ENCODE results near the gene ADK. TPM values are rescaled to one million over a fixed set of nuclear protein-coding genes. Genes with fewer than 3 reads are reported as not detected.

Gene ADK
- total RNA-seq, 1 donor from 2014 or later: 47.0 TPM

GRCh38 chr10:74388801-74389200, 237.8 kb downstream of the ADK start:
- Mint-ChIP-seq H3K4me3 (ENCODE audit: unreplicated experiment) (no peak overlapping the region), H3K36me3 (ENCODE audit: unreplicated experiment) (peaks cover 4% of the 10 kb centered on the region), H3K27me3 (ENCODE audit: unreplicated experiment) (no peaks in the 10 kb centered on the region), H3K9me3 (ENCODE audit: unreplicated experiment) (no peaks in the 10 kb centered on the region), H3K27ac (ENCODE audit: unreplicated experiment) (no peak overlapping the region), H3K4me1 (ENCODE audit: unreplicated experiment) (peaks cover 3% of the 10 kb centered on the region)
- DNase-seq (ENCODE audit: extremely low spot score, unreplicated experiment): no peak
- no peak for TF ChIP-seq CTCF (IDR thresholded peaks at IDR 0.05)

- no peaks in the 10 kb centered on the region for H3K9me3 Mint-ChIP-seq (ENCODE audit: unreplicated experiment)
- H3K27ac Mint-ChIP-seq (ENCODE audit: unreplicated experiment): no peak overlapping the region
- H3K4me1 Mint-ChIP-seq (ENCODE audit: unreplicated experiment): no peaks in the 10 kb centered on the region
- TF ChIP-seq CTCF (IDR thresholded peaks at IDR 0.05): no peak
- H3K4me3 Mint-ChIP-seq (ENCODE audit: unreplicated experiment): no peak overlapping the region
- H3K36me3 Mint-ChIP-seq (ENCODE audit: unreplicated experiment): peaks cover 13% of the 10 kb centered on the region
- DNase-seq (ENCODE audit: extremely low spot score, unreplicated experiment): no peak
- no peaks in the 10 kb centered on the region for H3K27me3 Mint-ChIP-seq (ENCODE audit: unreplicated experiment)
Measured at GRCh38 chr10:74391786-74392185, 240.8 kb downstream of the ADK start.

GRCh38 chr10:74394416-74394969, 243.5 kb downstream of the ADK start:
- no peak for DNase-seq (ENCODE audit: extremely low spot score, unreplicated experiment)
- Mint-ChIP-seq H3K27me3 (ENCODE audit: unreplicated experiment) (no peaks in the 10 kb centered on the region), H3K9me3 (ENCODE audit: unreplicated experiment) (no peaks in the 10 kb centered on the region), H3K27ac (ENCODE audit: unreplicated experiment) (no peak overlapping the region), H3K4me3 (ENCODE audit: unreplicated experiment) (no peak overlapping the region), H3K36me3 (ENCODE audit: unreplicated experiment) (peaks cover 12% of the 10 kb centered on the region), H3K4me1 (ENCODE audit: unreplicated experiment) (no peaks in the 10 kb centered on the region)
- TF ChIP-seq CTCF (IDR thresholded peaks at IDR 0.05): no peak

GRCh38 chr10:74400186-74400585, 249.2 kb downstream of the ADK start:
- H3K27ac Mint-ChIP-seq (ENCODE audit: unreplicated experiment): no peak overlapping the region
- H3K36me3 Mint-ChIP-seq (ENCODE audit: unreplicated experiment): peaks cover 20% of the 10 kb centered on the region
- H3K4me3 Mint-ChIP-seq (ENCODE audit: unreplicated experiment): no peak overlapping the region
- TF ChIP-seq CTCF (IDR thresholded peaks at IDR 0.05): no peak
- no peaks in the 10 kb centered on the region for H3K27me3 Mint-ChIP-seq (ENCODE audit: unreplicated experiment)
- H3K4me1 Mint-ChIP-seq (ENCODE audit: unreplicated experiment): peaks cover 3% of the 10 kb centered on the region
- peaks cover 18% of the 10 kb centered on the region for H3K9me3 Mint-ChIP-seq (ENCODE audit: unreplicated experiment)
- DNase-seq (ENCODE audit: extremely low spot score, unreplicated experiment): no peak

- H3K4me3 Mint-ChIP-seq (ENCODE audit: unreplicated experiment): no peak overlapping the region
- no peak for DNase-seq (ENCODE audit: extremely low spot score, unreplicated experiment)
- H3K27ac Mint-ChIP-seq (ENCODE audit: unreplicated experiment): no peak overlapping the region
- no peak for TF ChIP-seq CTCF (IDR thresholded peaks at IDR 0.05)
- H3K4me1 Mint-ChIP-seq (ENCODE audit: unreplicated experiment): peaks cover 5% of the 10 kb centered on the region
- H3K9me3 Mint-ChIP-seq (ENCODE audit: unreplicated experiment): peaks cover 18% of the 10 kb centered on the region
- no peaks in the 10 kb centered on the region for H3K27me3 Mint-ChIP-seq (ENCODE audit: unreplicated experiment)
- H3K36me3 Mint-ChIP-seq (ENCODE audit: unreplicated experiment): peaks cover 32% of the 10 kb centered on the region
Measured at GRCh38 chr10:74406006-74406405, 255.0 kb downstream of the ADK start.
